DOHH2 (cell line): Measurements from ENCODE around the gene WDFY2.

Experiments
- EZH2phosphoT487 ChIP-seq: fragments of 200-600 bp; sonication (generic); IDR thresholded peaks from 2 replicates; pipeline ENCODE4 v1.6.1; 2017; ENCODE audit warnings: borderline replicate concordance, mild to moderate bottlenecking, antibody characterized with exemption, low read length, moderate library complexity, mixed read lengths
- TF ChIP-seq, protein P1 (sequence below): fragments of 200-600 bp; sonication (generic); IDR thresholded peaks from one replicate; pipeline ENCODE4 v1.5.1; 2014; ENCODE audit warnings: antibody characterized with exemption, mild to moderate bottlenecking, low read depth, low read length; ENCODE audit not compliant: poor library complexity, severe bottlenecking

DNA sequence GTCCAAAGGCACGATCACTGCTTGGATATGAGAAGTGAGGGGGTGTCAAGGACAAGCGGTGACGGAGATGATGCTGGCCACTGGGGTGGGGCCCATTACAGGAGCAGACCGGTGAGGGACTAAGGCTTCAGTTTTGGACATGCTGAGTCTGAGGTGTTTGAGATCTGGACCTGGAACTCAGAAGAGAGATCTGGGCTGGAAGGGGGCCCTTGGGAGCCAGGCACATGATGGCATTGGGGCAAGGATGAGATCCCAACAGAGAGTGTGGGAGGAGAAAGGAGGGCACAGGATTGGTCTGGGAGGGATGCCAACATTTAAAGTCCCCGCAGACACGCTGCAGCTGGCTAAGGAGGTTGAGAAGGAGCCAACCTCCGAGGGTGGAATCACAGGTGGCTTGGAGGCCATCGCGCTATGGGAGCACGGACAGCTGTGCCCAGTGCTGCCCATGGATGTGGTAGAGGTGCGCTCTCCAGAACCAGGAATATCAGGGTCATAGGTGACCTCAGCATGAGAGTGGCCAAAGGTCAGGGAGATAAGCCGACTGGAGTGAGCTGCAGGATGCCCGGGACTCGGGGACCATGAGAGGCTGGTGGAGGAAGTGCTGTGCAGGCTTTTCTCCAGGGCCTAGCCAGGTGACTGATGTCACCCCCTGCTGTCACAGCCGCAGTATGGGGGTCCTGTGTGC is 197.9 kb downstream of the WDFY2 start:
- no peak for TF ChIP-seq EZH2phosphoT487
- TF ChIP-seq, protein P1, sequence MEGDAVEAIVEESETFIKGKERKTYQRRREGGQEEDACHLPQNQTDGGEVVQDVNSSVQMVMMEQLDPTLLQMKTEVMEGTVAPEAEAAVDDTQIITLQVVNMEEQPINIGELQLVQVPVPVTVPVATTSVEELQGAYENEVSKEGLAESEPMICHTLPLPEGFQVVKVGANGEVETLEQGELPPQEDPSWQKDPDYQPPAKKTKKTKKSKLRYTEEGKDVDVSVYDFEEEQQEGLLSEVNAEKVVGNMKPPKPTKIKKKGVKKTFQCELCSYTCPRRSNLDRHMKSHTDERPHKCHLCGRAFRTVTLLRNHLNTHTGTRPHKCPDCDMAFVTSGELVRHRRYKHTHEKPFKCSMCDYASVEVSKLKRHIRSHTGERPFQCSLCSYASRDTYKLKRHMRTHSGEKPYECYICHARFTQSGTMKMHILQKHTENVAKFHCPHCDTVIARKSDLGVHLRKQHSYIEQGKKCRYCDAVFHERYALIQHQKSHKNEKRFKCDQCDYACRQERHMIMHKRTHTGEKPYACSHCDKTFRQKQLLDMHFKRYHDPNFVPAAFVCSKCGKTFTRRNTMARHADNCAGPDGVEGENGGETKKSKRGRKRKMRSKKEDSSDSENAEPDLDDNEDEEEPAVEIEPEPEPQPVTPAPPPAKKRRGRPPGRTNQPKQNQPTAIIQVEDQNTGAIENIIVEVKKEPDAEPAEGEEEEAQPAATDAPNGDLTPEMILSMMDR = no peak
